Activated naive CD8-positive, alpha-beta T cell treated with anti-CD3 and anti-CD28 coated beads, Interleukin-2, amount 10 ng/mL, durations not matched to agents 7 days and 5 days (primary cell): ENCODE data around the gene ABHD12B. TPM values are rescaled to one million over a fixed set of nuclear protein-coding genes. Genes with fewer than 3 reads are reported as not detected.

Experiments
- total RNA-seq, 2 experiments: library from RNA; stranded (reverse); gene quantifications; one replicate each; pipeline ENCODE4 v1.2.3, GENCODE V29; 2021

The ABHD12B gene
- total RNA-seq, 2 experiments from 2014 or later, result not detected

Other genes starting within 250 kb of the ABHD12B start
- 1 to 10 TPM; 6.7 to 7.2 TPM for gene SAV1, start 203.7 kb upstream of the ABHD12B start, total RNA-seq
- 100 to 1,000 TPM; 106 to 113 TPM for gene NIN, start 40.9 kb upstream of the ABHD12B start, total RNA-seq
- under 1 TPM; 0.51 to 0.72 TPM for gene PYGL, start 72.4 kb downstream of the ABHD12B start, total RNA-seq
- 1 to 10 TPM; 1.7 to 2.3 TPM for gene TRIM9, start 223.1 kb downstream of the ABHD12B start, total RNA-seq